ENCODE data around the gene MYPN.

GRCh38 chr10:68167586-68168189 lies 58.4 kb downstream of the MYPN start:
- no peak for TF ChIP-seq REST (IDR thresholded peaks at IDR 0.05; ENCODE audit: insufficient read depth in 1 of 2, low read depth in 2 of 2, low read length in 2 of 2)
- no peak for TF ChIP-seq POLR2AphosphoS5 (IDR thresholded peaks at IDR 0.05; ENCODE audit: low read depth, low read length)
- no peak for TF ChIP-seq TAF1 (IDR thresholded peaks at IDR 0.05; ENCODE audit: borderline replicate concordance, insufficient read depth, low read length)
- no peak for TF ChIP-seq SIN3A (IDR thresholded peaks at IDR 0.05; ENCODE audit: borderline replicate concordance, insufficient read depth, low read length)
- no peak for TF ChIP-seq FOXP2 (optimal IDR thresholded peaks at IDR 0.05; ENCODE audit: borderline replicate concordance, extremely low read depth, extremely low read length, insufficient read depth)
